HG03135 (cell line): ENCODE data around the gene PACRG.

ENCODE experiments used
- ATAC-seq: cut with Tn5 transposase; IDR thresholded peaks from one replicate; pipeline ENCODE4 v1.9.1; 2021; ENCODE audit warnings: mild to moderate bottlenecking, moderate library complexity; ENCODE audit not compliant: unreplicated experiment

Gene PACRG

GRCh38 chr6:162773996-162774395 lies 46.2 kb downstream of the PACRG start:
- ATAC-seq, result no peak

- no peak for ATAC-seq
These were observed 49.3 kb downstream of the PACRG start for GRCh38 chr6:162777091-162777490.

- no peak for ATAC-seq
These were observed 50.8 kb downstream of the PACRG start for GRCh38 chr6:162778603-162779002.

- ATAC-seq, result no peak
These were observed 58.0 kb downstream of the PACRG start for GRCh38 chr6:162785632-162786242.

- ATAC-seq, result no peak
These were observed 70.9 kb downstream of the PACRG start for GRCh38 chr6:162798546-162799266.

GRCh38 chr6:162814426-162814973 lies 86.7 kb downstream of the PACRG start:
- no peak for ATAC-seq

- no peak for ATAC-seq
These were observed 89.4 kb downstream of the PACRG start for GRCh38 chr6:162817196-162817595.

- no peak for ATAC-seq
These were observed 91.5 kb downstream of the PACRG start for GRCh38 chr6:162819284-162819683.

GRCh38 chr6:162821102-162821501 lies 93.3 kb downstream of the PACRG start:
- ATAC-seq, result no peak

GRCh38 chr6:162825597-162825996 lies 97.8 kb downstream of the PACRG start:
- ATAC-seq, result no peak

GRCh38 chr6:162829013-162829742 lies 101.4 kb downstream of the PACRG start:
- no peak for ATAC-seq

GRCh38 chr6:162833776-162834175 lies 106.0 kb downstream of the PACRG start:
- no peak for ATAC-seq

GRCh38 chr6:162845972-162846371 lies 118.2 kb downstream of the PACRG start:
- no peak for ATAC-seq

- no peak for ATAC-seq
These were observed 118.9 kb downstream of the PACRG start for GRCh38 chr6:162846723-162847122.

- ATAC-seq, result no peak
These were observed 121.5 kb downstream of the PACRG start for GRCh38 chr6:162849269-162849668.

GRCh38 chr6:162852192-162852591 lies 124.4 kb downstream of the PACRG start:
- ATAC-seq, result no peak

- ATAC-seq, result no peak
These were observed 125.2 kb downstream of the PACRG start for GRCh38 chr6:162852840-162853577.

GRCh38 chr6:162854228-162854627 lies 126.5 kb downstream of the PACRG start:
- no peak for ATAC-seq

GRCh38 chr6:162854734-162855191 lies 127.0 kb downstream of the PACRG start:
- no peak for ATAC-seq

GRCh38 chr6:162856885-162857284 lies 129.1 kb downstream of the PACRG start:
- ATAC-seq, result no peak

GRCh38 chr6:162857326-162857725 lies 129.6 kb downstream of the PACRG start:
- ATAC-seq, result no peak
